Endothelial cell of umbilical vein (primary cell): ENCODE results near the gene MGAM2.

Experiments used
- GATA2 ChIP-seq: IDR thresholded peaks from 2 replicates; pipeline ENCODE4 v1.7.0; 2011; ENCODE audit warnings: low read depth, mild to moderate bottlenecking, moderate library complexity, mixed read lengths, low read length; ENCODE audit not compliant: insufficient read length, insufficient read depth
- POLR2A ChIP-seq: IDR thresholded peaks from 2 replicates; pipeline ENCODE4 v1.6.1; 2012; ENCODE audit warnings: low read depth, mild to moderate bottlenecking, control low read depth, low read length

GRCh38 chr7:142138996-142139395 lies 27.5 kb downstream of the MGAM2 start:
- no peak for TF ChIP-seq GATA2
- TF ChIP-seq POLR2A: no peak
